HepG2 (cell line): Measurements from ENCODE around the gene SHANK2. TPM values are rescaled to one million over a fixed set of nuclear protein-coding genes. Genes with fewer than 3 reads are reported as not detected.
A peak's percentile ranks its signal among the peaks of the same experiment; 100 is the strongest.

Experiments used
- ARNT2 ChIP-seq: sonication (generic); formaldehyde crosslinking; IDR thresholded peaks from 2 replicates; pipeline ENCODE4 v1.8.0; 2022; ENCODE audit warnings: mild to moderate bottlenecking, low read depth, missing genetic modification reagents, moderate library complexity
- ATF3 ChIP-seq: sonication (generic); formaldehyde crosslinking; IDR thresholded peaks from 2 replicates; pipeline ENCODE4 v1.4.0; 2020; ENCODE audit warnings: missing genetic modification reagents
- CBX1 ChIP-seq: IDR thresholded peaks from one replicate; pipeline ENCODE4 v1.6.1; 2016; ENCODE audit warnings: antibody characterized with exemption, low read depth
- DZIP1 ChIP-seq: sonication (generic); formaldehyde crosslinking; IDR thresholded peaks from 2 replicates; pipeline ENCODE4 v1.5.0; 2020; ENCODE audit warnings: mild to moderate bottlenecking, missing genetic modification reagents
- FOSL1 ChIP-seq: sonication (generic); formaldehyde crosslinking; IDR thresholded peaks from 2 replicates; pipeline ENCODE4 v1.9.0; 2021; ENCODE audit warnings: missing genetic modification reagents, borderline replicate concordance
- IKZF5 ChIP-seq: IDR thresholded peaks from 2 replicates; pipeline ENCODE4 v1.6.1; 2018; ENCODE audit warnings: missing genetic modification reagents, mild to moderate bottlenecking, missing compliant biosample characterization
- KDM3A ChIP-seq: IDR thresholded peaks from 2 replicates; pipeline ENCODE4 v1.6.1; 2018; ENCODE audit warnings: low read depth, missing compliant biosample characterization
- NFIB ChIP-seq: sonication (generic); formaldehyde crosslinking; IDR thresholded peaks from 2 replicates; pipeline ENCODE4 v1.9.0; 2021; ENCODE audit warnings: missing genetic modification reagents, mild to moderate bottlenecking, borderline replicate concordance
- PAX8 ChIP-seq: sonication (generic); formaldehyde crosslinking; IDR thresholded peaks from 2 replicates; pipeline ENCODE4 v1.8.0; 2022; ENCODE audit warnings: mild to moderate bottlenecking, missing genetic modification reagents, borderline replicate concordance
- POLR2G ChIP-seq: fragments of 200-400 bp; formaldehyde crosslinking; IDR thresholded peaks from 2 replicates; pipeline ENCODE4 v1.6.1; 2018; ENCODE audit warnings: mild to moderate bottlenecking, low read depth, low read length, moderate library complexity
- SALL1 ChIP-seq: sonication (generic); formaldehyde crosslinking; IDR thresholded peaks from 2 replicates; pipeline ENCODE4 v1.8.0; 2022; ENCODE audit warnings: mild to moderate bottlenecking, missing genetic modification reagents
- SKI ChIP-seq: fragments of 450-650 bp; IDR thresholded peaks from one replicate; pipeline ENCODE4 v1.6.1; 2018; ENCODE audit warnings: mild to moderate bottlenecking; ENCODE audit not compliant: partially characterized antibody
- XRCC5 ChIP-seq: fragments of 200-400 bp; formaldehyde crosslinking; optimal IDR thresholded peaks from 2 replicates; pipeline ENCODE3; 2017; ENCODE audit warnings: mild to moderate bottlenecking, low read length
- ZBTB38 ChIP-seq: sonication (generic); formaldehyde crosslinking; IDR thresholded peaks from 2 replicates; pipeline ENCODE4 v1.5.1; 2020; ENCODE audit warnings: mild to moderate bottlenecking, missing genetic modification reagents
- ZNF234 ChIP-seq: sonication (generic); formaldehyde crosslinking; conservative IDR thresholded peaks from 2 replicates; pipeline ENCODE4 v1.5.1; 2020; ENCODE audit warnings: mild to moderate bottlenecking, missing genetic modification reagents
- ZNF281 ChIP-seq: sonication (generic); formaldehyde crosslinking; IDR thresholded peaks from 2 replicates; pipeline ENCODE4 v1.4.0; 2020; ENCODE audit warnings: missing genetic modification reagents, borderline replicate concordance
- ZNF567 ChIP-seq: sonication (generic); formaldehyde crosslinking; IDR thresholded peaks from 2 replicates; pipeline ENCODE4 v1.8.1; 2023; ENCODE audit warnings: mild to moderate bottlenecking, missing genetic modification reagents, borderline replicate concordance
- ZNF703 ChIP-seq: sonication (generic); formaldehyde crosslinking; IDR thresholded peaks from 2 replicates; pipeline ENCODE4 v1.5.1; 2020; ENCODE audit warnings: missing genetic modification reagents, mild to moderate bottlenecking, moderate library complexity, borderline replicate concordance
- polyA plus RNA-seq, 8 experiments: library from polyadenylated mRNA; depleted of rRNA in 3 of 8; stranded (reverse) in 7 of 8; unstranded in 1 of 8; fragments of >200 nt; fragmentation: Illumina TruSeq in 4 of 8; extraction: Trizol in 4 of 8; gene quantifications; 2 replicates each; pipeline versions ENCODE4 v1.2.1 to v1.2.3, GENCODE V29; 2011 to 2016; ENCODE audit warnings: low read depth in 4 of 8, missing spikeins in 1 of 8, mixed read lengths in 1 of 8; ENCODE audit not compliant: insufficient read depth in 1 of 8
- total RNA-seq, 5 experiments: library from RNA; depleted of rRNA; stranded (reverse); fragments of >200 nt; fragmentation: Illumina TruSeq; extraction: Trizol; gene quantifications; 2 replicates each; pipeline ENCODE4 v1.2.3, GENCODE V29; 2016; ENCODE audit warnings: low read depth in 1 of 5
- TF ChIP-seq, protein P1 (sequence below): sonication (generic); formaldehyde crosslinking; IDR thresholded peaks from 2 replicates; pipeline ENCODE4 v1.8.1; 2023; ENCODE audit warnings: mild to moderate bottlenecking, inconsistent platforms, moderate library complexity, missing genetic modification reagents, borderline replicate concordance
- TF ChIP-seq, protein P2 (sequence below): IDR thresholded peaks from 2 replicates; pipeline ENCODE4 v1.6.1; 2016; ENCODE audit warnings: low read depth, borderline replicate concordance
- TF ChIP-seq, protein P3 (sequence below): sonication (generic); formaldehyde crosslinking; IDR thresholded peaks from 2 replicates; pipeline ENCODE4 v1.8.0; 2022; ENCODE audit warnings: mild to moderate bottlenecking, missing genetic modification reagents, moderate library complexity

Gene SHANK2
- total and polyA plus RNA-seq, 2 of the 13 experiments (the other 11 are each of a cell fraction or from before 2014, with no cell fraction given), result 10.2 to 13.0 TPM

GRCh38 chr11:71252269-71252769, at the start of gene SHANK2 (continued):
- TF ChIP-seq, protein P1, sequence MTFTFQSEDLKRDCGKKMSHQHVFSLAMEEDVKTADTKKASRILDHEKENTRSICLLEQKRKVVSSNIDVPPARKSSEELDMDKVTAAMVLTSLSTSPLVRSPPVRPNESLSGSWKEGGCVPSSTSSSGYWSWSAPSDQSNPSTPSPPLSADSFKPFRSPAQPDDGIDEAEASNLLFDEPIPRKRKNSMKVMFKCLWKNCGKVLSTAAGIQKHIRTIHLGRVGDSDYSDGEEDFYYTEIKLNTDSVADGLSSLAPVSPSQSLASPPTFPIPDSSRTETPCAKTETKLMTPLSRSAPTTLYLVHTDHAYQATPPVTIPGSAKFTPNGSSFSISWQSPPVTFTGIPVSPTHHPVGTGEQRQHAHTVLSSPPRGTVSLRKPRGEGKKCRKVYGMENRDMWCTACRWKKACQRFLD (CRISPR knock-in tag), result no peak
- TF ChIP-seq ARNT2 (no peak), KDM3A (CRISPR knock-in tag) (no peak), IKZF5 (CRISPR knock-in tag) (no peak), ZBTB38 (CRISPR knock-in tag) (no peak), ZNF567 (CRISPR knock-in tag) (peak; percentile 57; the same call in 1 of the 2 replicates), DZIP1 (CRISPR knock-in tag) (no peak), XRCC5 (no peak), ZNF281 (CRISPR knock-in tag) (peak; percentile 79), ZNF703 (CRISPR knock-in tag) (no peak), POLR2G (no peak), FOSL1 (no peak), SALL1 (CRISPR knock-in tag) (peak; percentile 35; the same call in 1 of the 2 replicates), ZNF234 (CRISPR knock-in tag) (no peak), ATF3 (CRISPR knock-in tag) (no peak), NFIB (no peak), PAX8 (CRISPR knock-in tag) (no peak), CBX1 (no peak), SKI (no peak)
- TF ChIP-seq, protein P2, sequence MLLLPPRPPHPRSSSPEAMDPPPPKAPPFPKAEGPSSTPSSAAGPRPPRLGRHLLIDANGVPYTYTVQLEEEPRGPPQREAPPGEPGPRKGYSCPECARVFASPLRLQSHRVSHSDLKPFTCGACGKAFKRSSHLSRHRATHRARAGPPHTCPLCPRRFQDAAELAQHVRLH (CRISPR knock-in tag), result no peak
- TF ChIP-seq, protein P3, sequence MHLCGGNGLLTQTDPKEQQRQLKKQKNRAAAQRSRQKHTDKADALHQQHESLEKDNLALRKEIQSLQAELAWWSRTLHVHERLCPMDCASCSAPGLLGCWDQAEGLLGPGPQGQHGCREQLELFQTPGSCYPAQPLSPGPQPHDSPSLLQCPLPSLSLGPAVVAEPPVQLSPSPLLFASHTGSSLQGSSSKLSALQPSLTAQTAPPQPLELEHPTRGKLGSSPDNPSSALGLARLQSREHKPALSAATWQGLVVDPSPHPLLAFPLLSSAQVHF (CRISPR knock-in tag), result no peak
